ENCODE results near the gene POMP. TPM values are rescaled to one million over a fixed set of nuclear protein-coding genes. Genes with fewer than 3 reads are reported as not detected.

The POMP gene
- polyA plus RNA-seq, 1 of the 3 experiments (the other 2 are of a cell fraction): 37.1 TPM

DNA sequence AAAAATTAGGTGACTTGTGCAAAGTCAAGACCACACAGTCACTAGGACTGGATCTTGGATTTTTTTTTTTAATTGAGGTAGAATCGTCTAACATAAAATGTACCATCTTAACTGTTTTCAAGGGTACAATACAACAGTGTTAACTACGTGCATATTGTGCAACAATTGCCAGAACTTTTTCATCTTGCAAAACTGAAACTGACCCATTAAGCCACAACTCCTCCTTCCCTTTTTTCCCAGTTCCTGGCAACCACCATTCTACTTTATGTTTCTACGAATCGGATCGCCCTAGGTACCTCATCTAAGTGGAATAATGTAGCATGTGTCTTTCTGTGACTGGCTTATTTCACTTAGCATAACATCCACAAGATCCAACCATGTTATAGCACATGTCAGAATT is 37.5 kb upstream of the POMP start:
- H3K27ac ChIP-seq (ENCODE audit: low read depth in 2 of 2, low read length in 1 of 2): no peak overlapping the region

DNA sequence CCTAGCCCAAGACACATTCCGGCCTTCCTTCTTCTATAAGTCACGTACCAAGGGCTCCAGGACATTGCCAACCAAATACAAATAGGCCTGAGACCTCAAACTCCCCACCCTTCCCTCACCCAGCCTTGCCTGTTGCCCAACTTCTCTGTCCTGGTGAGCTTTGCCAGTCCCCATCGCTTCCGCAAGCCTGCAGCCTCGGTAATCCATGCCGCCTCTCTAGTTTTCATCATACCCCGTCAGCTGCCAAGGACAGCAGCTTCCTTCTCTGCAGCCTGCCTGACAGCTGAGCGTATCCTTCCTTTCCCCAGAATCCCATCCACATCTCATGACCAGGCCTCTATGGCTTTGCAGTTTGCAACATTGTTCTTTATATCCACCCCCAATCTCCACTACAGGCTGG is 36.6 kb upstream of the POMP start:
- H3K27me3 ChIP-seq (ENCODE audit: insufficient read depth): no peaks in the 10 kb centered on the region; the same call in 1 of the 2 replicates
- no peaks in the 10 kb centered on the region for H3K9me3 ChIP-seq

More for the DNA sequence above, 37.5 kb upstream of the POMP start:
- no peak for TF ChIP-seq TCF12 (IDR thresholded peaks at IDR 0.05)
- no peak for TF ChIP-seq RXRA (IDR thresholded peaks at IDR 0.05; ENCODE audit: borderline replicate concordance, low read depth)
- TF ChIP-seq, protein P1, sequence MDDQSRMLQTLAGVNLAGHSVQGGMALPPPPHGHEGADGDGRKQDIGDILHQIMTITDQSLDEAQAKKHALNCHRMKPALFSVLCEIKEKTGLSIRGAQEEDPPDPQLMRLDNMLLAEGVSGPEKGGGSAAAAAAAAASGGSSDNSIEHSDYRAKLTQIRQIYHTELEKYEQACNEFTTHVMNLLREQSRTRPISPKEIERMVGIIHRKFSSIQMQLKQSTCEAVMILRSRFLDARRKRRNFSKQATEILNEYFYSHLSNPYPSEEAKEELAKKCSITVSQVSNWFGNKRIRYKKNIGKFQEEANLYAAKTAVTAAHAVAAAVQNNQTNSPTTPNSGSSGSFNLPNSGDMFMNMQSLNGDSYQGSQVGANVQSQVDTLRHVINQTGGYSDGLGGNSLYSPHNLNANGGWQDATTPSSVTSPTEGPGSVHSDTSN (IDR thresholded peaks at IDR 0.05): no peak
- TF ChIP-seq RAD21 (IDR thresholded peaks at IDR 0.05; ENCODE audit: low read length): no peak
- TF ChIP-seq, protein P2, sequence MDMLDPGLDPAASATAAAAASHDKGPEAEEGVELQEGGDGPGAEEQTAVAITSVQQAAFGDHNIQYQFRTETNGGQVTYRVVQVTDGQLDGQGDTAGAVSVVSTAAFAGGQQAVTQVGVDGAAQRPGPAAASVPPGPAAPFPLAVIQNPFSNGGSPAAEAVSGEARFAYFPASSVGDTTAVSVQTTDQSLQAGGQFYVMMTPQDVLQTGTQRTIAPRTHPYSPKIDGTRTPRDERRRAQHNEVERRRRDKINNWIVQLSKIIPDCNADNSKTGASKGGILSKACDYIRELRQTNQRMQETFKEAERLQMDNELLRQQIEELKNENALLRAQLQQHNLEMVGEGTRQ (IDR thresholded peaks at IDR 0.05; ENCODE audit: borderline replicate concordance, low read depth, low read length): no peak
- no peak for TF ChIP-seq SMC3 (IDR thresholded peaks at IDR 0.05; ENCODE audit: low read depth, low read length)
- Histone ChIP-seq H3K9ac (no peak overlapping the region), H2AFZ (ENCODE audit: low read depth) (no peak overlapping the region), H3K4me2 (no peak overlapping the region), H3K36me3 (replicated peaks in 1 of 2; ENCODE audit: control insufficient read depth in 1 of 2, insufficient read depth in 2 of 2, low read length in 1 of 2) (no peaks in the 10 kb centered on the region), H3F3A (replicated peaks; ENCODE audit: insufficient read depth) (no peaks in the 10 kb centered on the region), H3K4me1 (ENCODE audit: control insufficient read depth in 1 of 2, insufficient read depth in 2 of 2, low read depth in 1 of 2, low read length in 1 of 2) (peaks cover 0 to 4% of the 10 kb centered on the region in 2 experiments; a peak in 1 of 4 replicates), H3K4me3 (ENCODE audit: low read depth in 2 of 2, low read length in 1 of 2) (no peak overlapping the region), H3K27me3 (ENCODE audit: insufficient read depth) (no peaks in the 10 kb centered on the region), H3K9me3 (no peaks in the 10 kb centered on the region), H3K79me2 (ENCODE audit: insufficient read depth) (no peaks in the 10 kb centered on the region), H4K20me1 (ENCODE audit: insufficient read depth) (no peaks in the 10 kb centered on the region), H3K9me2 (no peaks in the 10 kb centered on the region)
- WGBS (ENCODE audit: low lambda C conversion rate): 51% methylated on average over 5 of the region's 5 CpGs
- DNase-seq: no peak
- POLR2A ChIA-PET: no interaction called here
- CTCF ChIA-PET: no interaction called here

More for the DNA sequence above, 36.6 kb upstream of the POMP start:
- ChIA-PET CTCF (no interaction called here), POLR2A (no interaction called here)
- Histone ChIP-seq H3K9ac (no peak overlapping the region), H3K9me2 (no peaks in the 10 kb centered on the region), H3K27ac (ENCODE audit: low read depth in 2 of 2, low read length in 1 of 2) (no peak overlapping the region), H3K4me3 (ENCODE audit: low read depth in 2 of 2, low read length in 1 of 2) (no peak overlapping the region), H3K4me1 (ENCODE audit: control insufficient read depth in 1 of 2, insufficient read depth in 2 of 2, low read depth in 1 of 2, low read length in 1 of 2) (peaks cover 0 to 4% of the 10 kb centered on the region in 2 experiments; a peak in 1 of 4 replicates), H3F3A (replicated peaks; ENCODE audit: insufficient read depth) (no peaks in the 10 kb centered on the region), H3K4me2 (no peak overlapping the region), H2AFZ (ENCODE audit: low read depth) (no peak overlapping the region), H3K79me2 (ENCODE audit: insufficient read depth) (no peaks in the 10 kb centered on the region), H3K36me3 (replicated peaks in 1 of 2; ENCODE audit: control insufficient read depth in 1 of 2, insufficient read depth in 2 of 2, low read length in 1 of 2) (no peaks in the 10 kb centered on the region), H4K20me1 (ENCODE audit: insufficient read depth) (no peaks in the 10 kb centered on the region)
- TF ChIP-seq TAF1 (IDR thresholded peaks at IDR 0.05; ENCODE audit: borderline replicate concordance, low read depth, low read length) (no peak), SMC3 (IDR thresholded peaks at IDR 0.05; ENCODE audit: low read depth, low read length) (no peak), POLR2AphosphoS5 (IDR thresholded peaks at IDR 0.05; ENCODE audit: low read depth, low read length) (no peak), CHD2 (IDR thresholded peaks at IDR 0.05; ENCODE audit: low read length, partially characterized antibody) (no peak)
- TF ChIP-seq, protein P2 (IDR thresholded peaks at IDR 0.05; ENCODE audit: borderline replicate concordance, low read depth, low read length): no peak
- 80% methylated on average over 8 of the region's 8 CpGs for WGBS (ENCODE audit: low lambda C conversion rate)
- DNase-seq: no peak

Measured in SK-N-SH (cell line).